ENCODE data around the gene MMP13.

GRCh38 chr11:102957953-102958352 lies 2.4 kb upstream of the MMP13 start:
- no peak for TF ChIP-seq ELF4 (CRISPR knock-in tag; IDR thresholded peaks at IDR 0.05)
- TF ChIP-seq ZBTB40 (IDR thresholded peaks at IDR 0.05) = no peak
- TF ChIP-seq ZBTB40 (CRISPR knock-in tag; IDR thresholded peaks at IDR 0.05) = no peak
- no peak for TF ChIP-seq CTCF (IDR thresholded peaks at IDR 0.05 in 2 of 3, conservative IDR thresholded peaks at IDR 0.05 in 1 of 3; ENCODE audit: insufficient read depth in 2 of 3, low read depth in 1 of 3, low read length in 3 of 3)
- no peak for TF ChIP-seq ZNF277 (CRISPR knock-in tag; IDR thresholded peaks at IDR 0.05; ENCODE audit: borderline replicate concordance)
- TF ChIP-seq CHD4 (IDR thresholded peaks at IDR 0.05; ENCODE audit: insufficient read depth, insufficient replicate concordance, low read depth, low read length, poor library complexity, severe bottlenecking) = no peak
- no peak for TF ChIP-seq GABPB1 (CRISPR knock-in tag; IDR thresholded peaks at IDR 0.05)
- no peak for TF ChIP-seq JUNB (CRISPR knock-in tag; conservative IDR thresholded peaks at IDR 0.05)
- TF ChIP-seq HEY1 (CRISPR knock-in tag; IDR thresholded peaks at IDR 0.05; ENCODE audit: borderline replicate concordance) = no peak
- no peak for TF ChIP-seq PRMT5 (CRISPR knock-in tag; IDR thresholded peaks at IDR 0.05)
- no peak for TF ChIP-seq ZNF707 (CRISPR knock-in tag; conservative IDR thresholded peaks at IDR 0.05)
- TF ChIP-seq MAFK (IDR thresholded peaks at IDR 0.05; ENCODE audit: low read length) = no peak

Data from K562 (cell line).